CD4-positive, CD25-positive, alpha-beta regulatory T cell (primary cell): ENCODE data around the gene PREP. TPM values are rescaled to one million over a fixed set of nuclear protein-coding genes. Genes with fewer than 3 reads are reported as not detected.

ENCODE experiments used
- ATAC-seq, 2 donors: fragments of 150-1000 bp; cut with Tn5 transposase; one replicate each; pipeline ENCODE4 v1.10.0; 2021; ENCODE audit warnings: low read depth in 2 of 2, moderate number of reproducible peaks in 2 of 2, moderate library complexity in 1 of 2
- DNase-seq, 3 donors: peaks; one replicate each; pipeline versions ENCODE4 v3.0.0 to v3.0.0-alpha.2; 2012 to 2022; ENCODE audit warnings: mixed read lengths in 1 of 3
- H3K27ac ChIP-seq: one replicate; pipeline ENCODE4 v1.7.0; 2013; ENCODE audit warnings: mild to moderate bottlenecking, low read length; ENCODE audit not compliant: insufficient read depth, poor library complexity, severe bottlenecking
- H3K27me3 ChIP-seq: one replicate; pipeline ENCODE4 v1.7.0; 2013; ENCODE audit warnings: low read length; ENCODE audit not compliant: control insufficient read depth, insufficient read depth
- H3K36me3 ChIP-seq: one replicate; pipeline ENCODE4 v1.7.0; 2013; ENCODE audit warnings: mild to moderate bottlenecking, low read length, moderate library complexity; ENCODE audit not compliant: control insufficient read depth, insufficient read depth
- H3K4me1 ChIP-seq: 2 replicates; pipeline ENCODE4 v1.7.0; 2013; ENCODE audit warnings: mild to moderate bottlenecking, low read length; ENCODE audit not compliant: insufficient read depth, control insufficient read depth, poor library complexity, severe bottlenecking
- H3K4me3 ChIP-seq: one replicate; pipeline ENCODE4 v1.7.0; 2013; ENCODE audit warnings: low read depth, mild to moderate bottlenecking, low read length, moderate library complexity
- H3K9me3 ChIP-seq, 2 experiments: 1 replicate in 1 of 2; 2 replicates in 1 of 2; pipeline ENCODE4 v1.7.0; 2013; ENCODE audit warnings: low read length in 2 of 2, mild to moderate bottlenecking in 1 of 2, moderate library complexity in 1 of 2; ENCODE audit not compliant: control insufficient read depth in 2 of 2
- H3K27ac Mint-ChIP-seq, 3 donors: one replicate each; pipeline ENCODE4 v1.8.0; 2020 to 2022; ENCODE audit warnings: mild to moderate bottlenecking in 3 of 3, mixed read lengths in 3 of 3, moderate library complexity in 2 of 3
- H3K27me3 Mint-ChIP-seq: one replicate; pipeline ENCODE4 v1.8.0; 2022; ENCODE audit warnings: mild to moderate bottlenecking, mixed read lengths
- H3K36me3 Mint-ChIP-seq: one replicate; pipeline ENCODE4 v1.8.0; 2020; ENCODE audit warnings: mixed read lengths
- H3K4me1 Mint-ChIP-seq, 4 donors: one replicate each; pipeline ENCODE4 v1.8.0; 2020 to 2022; ENCODE audit warnings: mixed read lengths in 4 of 4, mild to moderate bottlenecking in 1 of 4
- H3K4me3 Mint-ChIP-seq, 4 donors: one replicate each; pipeline ENCODE4 v1.8.0; 2020 to 2022; ENCODE audit warnings: mild to moderate bottlenecking in 4 of 4, mixed read lengths in 4 of 4, moderate library complexity in 3 of 4
- H3K9me3 Mint-ChIP-seq, 7 donors: one replicate each; pipeline ENCODE4 v1.8.0; 2020 to 2022; ENCODE audit warnings: mixed read lengths in 7 of 7, mild to moderate bottlenecking in 3 of 7, moderate library complexity in 2 of 7
- polyA plus RNA-seq, 4 donors: library from polyadenylated mRNA; unstranded; fragments of 300-500 nt; fragmentation: Illumina TruSeq; gene quantifications; one replicate each; pipeline ENCODE4 v1.2.3, GENCODE V29; 2021
- total RNA-seq: library from RNA; stranded (reverse); gene quantifications from one replicate; pipeline ENCODE4 v1.2.3, GENCODE V29; 2022

Gene PREP
- total and polyA plus RNA-seq, 5 donors from 2014 or later = 33.8 to 49.7 (median 41.8) TPM

GRCh38 chr6:105291525-105291924 lies 111.4 kb downstream of the PREP start:
- H3K36me3 Mint-ChIP-seq = peaks cover 63% of the 10 kb centered on the region
- H3K9me3 Mint-ChIP-seq = peaks cover 0 to 2% (median 0%) of the 10 kb centered on the region in 7 donors
- H3K27me3 ChIP-seq = no peaks in the 10 kb centered on the region
- H3K27ac ChIP-seq = no peak overlapping the region
- no peaks in the 10 kb centered on the region for H3K9me3 ChIP-seq
- H3K27ac Mint-ChIP-seq = no peak overlapping the region
- ATAC-seq (no peak), DNase-seq (no peak)
- H3K4me3 Mint-ChIP-seq = no peak overlapping the region
- no peaks in the 10 kb centered on the region for H3K27me3 Mint-ChIP-seq
- H3K4me1 ChIP-seq = no peaks in the 10 kb centered on the region
- peaks cover 18% of the 10 kb centered on the region for H3K36me3 ChIP-seq
- no peak overlapping the region for H3K4me3 ChIP-seq
- peaks cover 0 to 17% (median 7%) of the 10 kb centered on the region in 4 donors for H3K4me1 Mint-ChIP-seq

GRCh38 chr6:105282631-105283585 lies 120.0 kb downstream of the PREP start:
- no peak overlapping the region for H3K27ac ChIP-seq
- no peaks in the 10 kb centered on the region for H3K9me3 ChIP-seq
- no peaks in the 10 kb centered on the region for H3K4me1 ChIP-seq
- Mint-ChIP-seq H3K4me1 (peaks cover 0 to 3% (median under 1%) of the 10 kb centered on the region in 4 donors), H3K9me3 (no peaks in the 10 kb centered on the region), H3K36me3 (peaks cover 72% of the 10 kb centered on the region), H3K27ac (no peak overlapping the region), H3K27me3 (no peaks in the 10 kb centered on the region), H3K4me3 (no peak overlapping the region)
- no peaks in the 10 kb centered on the region for H3K27me3 ChIP-seq
- no peak overlapping the region for H3K4me3 ChIP-seq
- H3K36me3 ChIP-seq = peaks cover 80% of the 10 kb centered on the region
- DNase-seq (no peak), ATAC-seq (no peak)

GRCh38 chr6:105280033-105280432 lies 122.8 kb downstream of the PREP start:
- Mint-ChIP-seq H3K36me3 (peaks cover 83% of the 10 kb centered on the region), H3K27ac (no peak overlapping the region), H3K4me3 (no peak overlapping the region), H3K9me3 (peaks cover 0 to 3% (median 0%) of the 10 kb centered on the region in 7 donors), H3K27me3 (no peaks in the 10 kb centered on the region), H3K4me1 (no peaks in the 10 kb centered on the region)
- Histone ChIP-seq H3K9me3 (no peaks in the 10 kb centered on the region), H3K27me3 (no peaks in the 10 kb centered on the region), H3K4me1 (no peaks in the 10 kb centered on the region), H3K27ac (no peak overlapping the region), H3K4me3 (no peak overlapping the region), H3K36me3 (peaks cover 81% of the 10 kb centered on the region)
- ATAC-seq = no peak
- DNase-seq = no peak

GRCh38 chr6:105279463-105279862 lies 123.4 kb downstream of the PREP start:
- peaks cover 77% of the 10 kb centered on the region for H3K36me3 ChIP-seq
- peaks cover 78% of the 10 kb centered on the region for H3K36me3 Mint-ChIP-seq

GRCh38 chr6:105278813-105279212 lies 124.1 kb downstream of the PREP start:
- DNase-seq (no peak), ATAC-seq (no peak)
- peaks cover 71% of the 10 kb centered on the region for H3K36me3 ChIP-seq
- Mint-ChIP-seq H3K4me1 (no peaks in the 10 kb centered on the region), H3K27me3 (no peaks in the 10 kb centered on the region), H3K27ac (no peak overlapping the region), H3K4me3 (no peak overlapping the region), H3K36me3 (peaks cover 71% of the 10 kb centered on the region), H3K9me3 (peaks cover 0 to 3% (median 0%) of the 10 kb centered on the region in 7 donors)
- H3K27me3 ChIP-seq = no peaks in the 10 kb centered on the region
- H3K4me1 ChIP-seq = no peaks in the 10 kb centered on the region
- H3K4me3 ChIP-seq = no peak overlapping the region
- H3K27ac ChIP-seq = no peak overlapping the region
- H3K9me3 ChIP-seq = no peaks in the 10 kb centered on the region

More at GRCh38 chr6:105279463-105279862, 123.4 kb downstream of the PREP start:
- H3K4me1 ChIP-seq = no peaks in the 10 kb centered on the region
- H3K4me3 ChIP-seq = no peak overlapping the region
- H3K27ac Mint-ChIP-seq = no peak overlapping the region
- no peak overlapping the region for H3K4me3 Mint-ChIP-seq
- H3K27me3 ChIP-seq = no peaks in the 10 kb centered on the region
- no peaks in the 10 kb centered on the region for H3K9me3 ChIP-seq
- DNase-seq (no peak), ATAC-seq (no peak)
- no peak overlapping the region for H3K27ac ChIP-seq
- H3K27me3 Mint-ChIP-seq = no peaks in the 10 kb centered on the region
- no peaks in the 10 kb centered on the region for H3K4me1 Mint-ChIP-seq
- peaks cover 0 to 3% (median 0%) of the 10 kb centered on the region in 7 donors for H3K9me3 Mint-ChIP-seq

GRCh38 chr6:105278035-105278434 lies 124.8 kb downstream of the PREP start:
- Histone ChIP-seq H3K4me1 (no peaks in the 10 kb centered on the region), H3K27me3 (no peaks in the 10 kb centered on the region), H3K9me3 (no peaks in the 10 kb centered on the region), H3K36me3 (peaks cover 64% of the 10 kb centered on the region), H3K4me3 (no peak overlapping the region), H3K27ac (no peak overlapping the region)
- no peak for DNase-seq
- no peak for ATAC-seq
- no peak overlapping the region for H3K27ac Mint-ChIP-seq
- no peaks in the 10 kb centered on the region for H3K4me1 Mint-ChIP-seq
- no peaks in the 10 kb centered on the region for H3K27me3 Mint-ChIP-seq
- no peak overlapping the region for H3K4me3 Mint-ChIP-seq
- peaks cover 0 to 3% (median 0%) of the 10 kb centered on the region in 7 donors for H3K9me3 Mint-ChIP-seq
- H3K36me3 Mint-ChIP-seq = peaks cover 65% of the 10 kb centered on the region

- H3K36me3 Mint-ChIP-seq = peaks cover 50% of the 10 kb centered on the region
- no peak overlapping the region for H3K4me3 ChIP-seq
- no peak overlapping the region for H3K27ac ChIP-seq
- no peak overlapping the region for H3K4me3 Mint-ChIP-seq
- H3K27me3 ChIP-seq = no peaks in the 10 kb centered on the region
- H3K27me3 Mint-ChIP-seq = no peaks in the 10 kb centered on the region
- peaks cover 49% of the 10 kb centered on the region for H3K36me3 ChIP-seq
- H3K9me3 ChIP-seq = no peaks in the 10 kb centered on the region
- peaks cover 0 to 3% (median 0%) of the 10 kb centered on the region in 7 donors for H3K9me3 Mint-ChIP-seq
- no peak for DNase-seq
- H3K27ac Mint-ChIP-seq = no peak overlapping the region
- H3K4me1 ChIP-seq = no peaks in the 10 kb centered on the region
- ATAC-seq = no peak
- H3K4me1 Mint-ChIP-seq = no peaks in the 10 kb centered on the region
These were observed 126.5 kb downstream of the PREP start for GRCh38 chr6:105276374-105276773.
